ENCODE data around the gene PLSCR3. TPM values are rescaled to one million over a fixed set of nuclear protein-coding genes. Genes with fewer than 3 reads are reported as not detected.

The PLSCR3 gene
- polyA plus RNA-seq, 3 donors = 15.1 to 48.2 (median 42.3) TPM

- 90 to 94% (median 93%) methylated on average over 6 of the region's 6 CpGs for WGBS, 3 donors
- H3K27ac ChIP-seq (ENCODE audit: low read depth, low read length) = no peak overlapping the region
Observed at GRCh38 chr17:7409716-7410115, 15.4 kb upstream of the PLSCR3 start.

GRCh38 chr17:7408863-7409262 lies 14.5 kb upstream of the PLSCR3 start:
- 68 to 88% (median 86%) methylated on average over 6 of the region's 6 CpGs for WGBS, 3 donors
- no peak overlapping the region for H3K27ac ChIP-seq (ENCODE audit: low read depth, low read length)

- no peak overlapping the region for H3K27ac ChIP-seq (ENCODE audit: low read depth, low read length)
- 63 to 71% (median 69%) methylated on average over 33 to 58 of the region's 58 CpGs for WGBS, 3 donors
Observed at GRCh38 chr17:7408252-7408727, 14.0 kb upstream of the PLSCR3 start.

- no peak within 1 kb of the TSS for H3K27ac ChIP-seq (ENCODE audit: low read depth, low read length)
Observed at GRCh38 chr17:7407485-7408251, 13.3 kb upstream of the PLSCR3 start, which contains the start of gene NLGN2. Gene NLGN2, plus strand, starts transcription at chr17:7407845. Its CDS starts 411 bp downstream, at chr17:7408256.

GRCh38 chr17:7407082-7407481 lies 12.8 kb upstream of the PLSCR3 start:
- WGBS, 3 donors = 85 to 90% (median 88%) methylated on average over 13 of the region's 13 CpGs

More at GRCh38 chr17:7407485-7408251, 13.3 kb upstream of the PLSCR3 start, which contains the start of gene NLGN2:
- 46 to 55% (median 54%) methylated on average over 9 to 11 of the region's 12 CpGs for WGBS, 3 donors

GRCh38 chr17:7406235-7406825 lies 12.0 kb upstream of the PLSCR3 start:
- no peak overlapping the region for H3K27ac ChIP-seq (ENCODE audit: low read depth, low read length)
- 50 to 80% (median 61%) methylated on average over 8 to 12 of the region's 12 CpGs for whole genome bisulfite sequencing, 3 donors

More at GRCh38 chr17:7407082-7407481, 12.8 kb upstream of the PLSCR3 start:
- no peak overlapping the region for H3K27ac ChIP-seq (ENCODE audit: low read depth, low read length)

GRCh38 chr17:7405350-7406234 lies 11.3 kb upstream of the PLSCR3 start:
- peak overlapping the region; percentile 51 for H3K27ac ChIP-seq (ENCODE audit: low read depth, low read length)
- 12 to 19% (median 17%) methylated on average over 27 to 37 of the region's 38 CpGs for WGBS, 3 donors

- no peak overlapping the region for H3K27ac ChIP-seq (ENCODE audit: low read depth, low read length)
- WGBS, 3 donors = 1 to 2% (median 1%) methylated on average over 41 to 63 of the region's 65 CpGs
Observed at GRCh38 chr17:7404737-7405349, 10.5 kb upstream of the PLSCR3 start.

GRCh38 chr17:7403977-7404736 lies 9.8 kb upstream of the PLSCR3 start, which contains the start of gene TMEM256:
Gene TMEM256, minus strand, starts transcription at chr17:7404097. Its CDS starts 13 bp downstream, at chr17:7404084.
- WGBS, 3 donors = 0 to 1% (median 0%) methylated on average over 48 to 49 of the region's 49 CpGs

GRCh38 chr17:7403727-7403976 lies 9.3 kb upstream of the PLSCR3 start:
- 0% methylated on average over 10 to 13 of the region's 13 CpGs for WGBS, 3 donors
- peak overlapping the region; percentile 32 for H3K27ac ChIP-seq (ENCODE audit: low read depth, low read length)

More at GRCh38 chr17:7403977-7404736, 9.8 kb upstream of the PLSCR3 start, which contains the start of gene TMEM256:
- peak within 1 kb of the TSS; percentile 32 for H3K27ac ChIP-seq (ENCODE audit: low read depth, low read length)

- WGBS, 3 donors = 10 to 14% (median 13%) methylated on average over 16 of the region's 16 CpGs
- H3K27ac ChIP-seq (ENCODE audit: low read depth, low read length) = peak overlapping the region; percentile 32
Observed at GRCh38 chr17:7403043-7403726, 8.9 kb upstream of the PLSCR3 start.

GRCh38 chr17:7398612-7399011 lies 4.3 kb upstream of the PLSCR3 start:
- no peak overlapping the region for H3K27ac ChIP-seq (ENCODE audit: low read depth, low read length)
- 79 to 90% (median 83%) methylated on average over 2 of the region's 2 CpGs for WGBS, 3 donors

- H3K27ac ChIP-seq (ENCODE audit: low read depth, low read length) = no peak overlapping the region
- 85 to 90% (median 86%) methylated on average over 4 of the region's 4 CpGs for WGBS, 3 donors
Observed at GRCh38 chr17:7396147-7396546, 1.8 kb upstream of the PLSCR3 start.

- WGBS, 3 donors = 6 to 10% (median 7%) methylated on average over 44 to 48 of the region's 48 CpGs
Observed at GRCh38 chr17:7393613-7394451, 493 bp downstream of the PLSCR3 start.

GRCh38 chr17:7392696-7393612 lies 1.4 kb downstream of the PLSCR3 start:
- H3K27ac ChIP-seq (ENCODE audit: low read depth, low read length) = no peak overlapping the region
- 75 to 78% (median 78%) methylated on average over 39 to 42 of the region's 42 CpGs for WGBS, 3 donors

More at GRCh38 chr17:7393613-7394451, 493 bp downstream of the PLSCR3 start:
- H3K27ac ChIP-seq (ENCODE audit: low read depth, low read length) = no peak overlapping the region

Data from adipose tissue (tissue), 3 donors.